T-helper 17 cell (primary cell): ENCODE measurements around the gene SYP. TPM values are rescaled to one million over a fixed set of nuclear protein-coding genes. Genes with fewer than 3 reads are reported as not detected.

Experiments used
- ATAC-seq: fragments of 150-1000 bp; cut with Tn5 transposase; 2 replicates; pipeline ENCODE4 v1.10.0; 2021; ENCODE audit warnings: mild to moderate bottlenecking, moderate library complexity
- DNase-seq, 3 donors: peaks; one replicate each; pipeline versions ENCODE4 v3.0.0 to v3.0.0-alpha.2; 2020 to 2021
- H3K9me3 ChIP-seq: one replicate; pipeline ENCODE4 v1.7.0; 2013; ENCODE audit warnings: low read length, mild to moderate bottlenecking; ENCODE audit not compliant: control insufficient read depth, poor library complexity, severe bottlenecking
- H3K27ac Mint-ChIP-seq: one replicate; pipeline ENCODE4 v1.8.0; 2022; ENCODE audit warnings: mild to moderate bottlenecking, moderate library complexity, mixed read lengths
- H3K27me3 Mint-ChIP-seq: one replicate; pipeline ENCODE4 v1.8.0; 2022; ENCODE audit warnings: mixed read lengths
- H3K36me3 Mint-ChIP-seq: one replicate; pipeline ENCODE4 v1.8.0; 2022; ENCODE audit warnings: low read depth, mixed read lengths
- H3K4me1 Mint-ChIP-seq: one replicate; pipeline ENCODE4 v1.8.0; 2022; ENCODE audit warnings: mild to moderate bottlenecking, mixed read lengths
- H3K4me3 Mint-ChIP-seq: one replicate; pipeline ENCODE4 v1.8.0; 2022; ENCODE audit warnings: mild to moderate bottlenecking, moderate library complexity, mixed read lengths
- total RNA-seq, 4 donors: library from RNA in 2 of 4; stranded (reverse) in 2 of 4; gene quantifications; one replicate each; pipeline ENCODE4 v1.2.3 and lab custom pipeline; 2022 to 2026

The SYP gene
- total RNA-seq, 2 donors from 2014 or later, result 0.30 to 0.60 TPM

GRCh38 chrX:49192722-49193328, 7.2 kb downstream of the SYP start:
- no peaks in the 10 kb centered on the region for H3K9me3 ChIP-seq
- Mint-ChIP-seq H3K4me1 (peaks cover 21% of the 10 kb centered on the region), H3K4me3 (no peak overlapping the region), H3K36me3 (no peaks in the 10 kb centered on the region), H3K27me3 (no peaks in the 10 kb centered on the region), H3K27ac (no peak overlapping the region)
- DNase-seq (no peak), ATAC-seq (no peak)

- ATAC-seq (peak; percentile 1), DNase-seq (no peak)
- peak overlapping the region; percentile 25 for H3K27ac Mint-ChIP-seq
- H3K27me3 Mint-ChIP-seq, result no peaks in the 10 kb centered on the region
- peak overlapping the region; percentile 93 for H3K4me3 Mint-ChIP-seq
- no peaks in the 10 kb centered on the region for H3K36me3 Mint-ChIP-seq
- no peaks in the 10 kb centered on the region for H3K9me3 ChIP-seq
- peaks cover 24% of the 10 kb centered on the region for H3K4me1 Mint-ChIP-seq
These were observed 8.4 kb downstream of the SYP start for GRCh38 chrX:49191574-49192011.

GRCh38 chrX:49190821-49191573, 9.0 kb downstream of the SYP start:
- Mint-ChIP-seq H3K4me3 (peak overlapping the region; percentile 93), H3K36me3 (no peaks in the 10 kb centered on the region), H3K4me1 (peaks cover 27% of the 10 kb centered on the region), H3K27ac (peak overlapping the region; percentile 25), H3K27me3 (no peaks in the 10 kb centered on the region)
- H3K9me3 ChIP-seq, result no peaks in the 10 kb centered on the region
- ATAC-seq, result peak; percentile 89
- peak; percentile 62 to 77 (median 68) for DNase-seq

GRCh38 chrX:49189606-49190005, 10.4 kb downstream of the SYP start:
- ATAC-seq (no peak), DNase-seq (no peak)
- H3K4me3 Mint-ChIP-seq, result no peak overlapping the region
- H3K4me1 Mint-ChIP-seq, result peaks cover 33% of the 10 kb centered on the region
- H3K9me3 ChIP-seq, result no peaks in the 10 kb centered on the region
- H3K27me3 Mint-ChIP-seq, result no peaks in the 10 kb centered on the region
- no peaks in the 10 kb centered on the region for H3K36me3 Mint-ChIP-seq
- no peak overlapping the region for H3K27ac Mint-ChIP-seq

GRCh38 chrX:49188468-49189076, 11.4 kb downstream of the SYP start:
- DNase-seq (no peak), ATAC-seq (no peak)
- Mint-ChIP-seq H3K36me3 (no peaks in the 10 kb centered on the region), H3K4me3 (no peak overlapping the region), H3K4me1 (peaks cover 31% of the 10 kb centered on the region), H3K27ac (no peak overlapping the region), H3K27me3 (no peaks in the 10 kb centered on the region)
- H3K9me3 ChIP-seq, result no peaks in the 10 kb centered on the region

- no peaks in the 10 kb centered on the region for H3K36me3 Mint-ChIP-seq
- DNase-seq (no peak), ATAC-seq (no peak)
- peaks cover 26% of the 10 kb centered on the region for H3K4me1 Mint-ChIP-seq
- no peaks in the 10 kb centered on the region for H3K9me3 ChIP-seq
- no peaks in the 10 kb centered on the region for H3K27me3 Mint-ChIP-seq
- no peak overlapping the region for H3K27ac Mint-ChIP-seq
- H3K4me3 Mint-ChIP-seq, result peak overlapping the region; percentile 65
These were observed 12.5 kb downstream of the SYP start for GRCh38 chrX:49187526-49187925.

- H3K27ac Mint-ChIP-seq, result no peak overlapping the region
- H3K36me3 Mint-ChIP-seq, result no peaks in the 10 kb centered on the region
- H3K27me3 Mint-ChIP-seq, result no peaks in the 10 kb centered on the region
- no peaks in the 10 kb centered on the region for H3K9me3 ChIP-seq
- H3K4me3 Mint-ChIP-seq, result peak overlapping the region; percentile 92
- H3K4me1 Mint-ChIP-seq, result peaks cover 31% of the 10 kb centered on the region
- DNase-seq, result no peak
- no peak for ATAC-seq
These were observed 13.0 kb downstream of the SYP start for GRCh38 chrX:49187028-49187394.

- ATAC-seq (peak; percentile 29), DNase-seq (peak; percentile 56 to 66 (median 60))
- H3K9me3 ChIP-seq, result no peaks in the 10 kb centered on the region
- no peaks in the 10 kb centered on the region for H3K27me3 Mint-ChIP-seq
- H3K36me3 Mint-ChIP-seq, result no peaks in the 10 kb centered on the region
- peaks cover 31% of the 10 kb centered on the region for H3K4me1 Mint-ChIP-seq
- peak within 1 kb of the TSS; percentile 92 for H3K4me3 Mint-ChIP-seq
- H3K27ac Mint-ChIP-seq, result peak within 1 kb of the TSS; percentile 86
These were observed 13.6 kb downstream of the SYP start, which contains the start of gene PRICKLE3 for GRCh38 chrX:49186125-49187027. Gene PRICKLE3, minus strand, starts transcription at chrX:49186373. Its CDS starts 76 bp downstream, at chrX:49186297.

GRCh38 chrX:49184294-49185281, 15.4 kb downstream of the SYP start:
- peak; percentile 68 for ATAC-seq
- no peaks in the 10 kb centered on the region for H3K9me3 ChIP-seq
- Mint-ChIP-seq H3K4me3 (peak overlapping the region; percentile 92), H3K27ac (peak overlapping the region; percentile 86), H3K27me3 (no peaks in the 10 kb centered on the region), H3K4me1 (peaks cover 23% of the 10 kb centered on the region), H3K36me3 (peaks cover 8% of the 10 kb centered on the region)
- DNase-seq, result peak in 1 of 3 donors; percentile 26

GRCh38 chrX:49183701-49184281, 16.2 kb downstream of the SYP start:
- Mint-ChIP-seq H3K36me3 (peaks cover 9% of the 10 kb centered on the region), H3K27me3 (no peaks in the 10 kb centered on the region), H3K27ac (no peak overlapping the region), H3K4me1 (peaks cover 25% of the 10 kb centered on the region), H3K4me3 (peak overlapping the region; percentile 58)
- ATAC-seq (no peak), DNase-seq (no peak)
- no peaks in the 10 kb centered on the region for H3K9me3 ChIP-seq

- H3K36me3 Mint-ChIP-seq, result peaks cover 9% of the 10 kb centered on the region
- DNase-seq (no peak), ATAC-seq (no peak)
- no peaks in the 10 kb centered on the region for H3K27me3 Mint-ChIP-seq
- H3K9me3 ChIP-seq, result no peaks in the 10 kb centered on the region
- no peak overlapping the region for H3K27ac Mint-ChIP-seq
- peaks cover 22% of the 10 kb centered on the region for H3K4me1 Mint-ChIP-seq
- no peak overlapping the region for H3K4me3 Mint-ChIP-seq
These were observed 20.6 kb downstream of the SYP start for GRCh38 chrX:49179358-49179757.

- ATAC-seq, result no peak
- Mint-ChIP-seq H3K27me3 (no peaks in the 10 kb centered on the region), H3K36me3 (peaks cover 9% of the 10 kb centered on the region), H3K27ac (no peak overlapping the region), H3K4me3 (no peak overlapping the region), H3K4me1 (peaks cover 18% of the 10 kb centered on the region)
- DNase-seq, result no peak
- no peaks in the 10 kb centered on the region for H3K9me3 ChIP-seq
These were observed 21.5 kb downstream of the SYP start for GRCh38 chrX:49178537-49178936.
